GM21381 (cell line): ENCODE results near the gene JUP.
"Not testable (repeated sequence)": the region's sequence is repeated elsewhere in the genome, so short reads cannot be mapped to it uniquely, and the experiment has no call there.

Experiments used
- ATAC-seq: cut with Tn5 transposase; IDR thresholded peaks from one replicate; pipeline ENCODE4 v1.9.1; 2021; ENCODE audit warnings: mild to moderate bottlenecking, moderate library complexity; ENCODE audit not compliant: unreplicated experiment

Gene JUP

DNA sequence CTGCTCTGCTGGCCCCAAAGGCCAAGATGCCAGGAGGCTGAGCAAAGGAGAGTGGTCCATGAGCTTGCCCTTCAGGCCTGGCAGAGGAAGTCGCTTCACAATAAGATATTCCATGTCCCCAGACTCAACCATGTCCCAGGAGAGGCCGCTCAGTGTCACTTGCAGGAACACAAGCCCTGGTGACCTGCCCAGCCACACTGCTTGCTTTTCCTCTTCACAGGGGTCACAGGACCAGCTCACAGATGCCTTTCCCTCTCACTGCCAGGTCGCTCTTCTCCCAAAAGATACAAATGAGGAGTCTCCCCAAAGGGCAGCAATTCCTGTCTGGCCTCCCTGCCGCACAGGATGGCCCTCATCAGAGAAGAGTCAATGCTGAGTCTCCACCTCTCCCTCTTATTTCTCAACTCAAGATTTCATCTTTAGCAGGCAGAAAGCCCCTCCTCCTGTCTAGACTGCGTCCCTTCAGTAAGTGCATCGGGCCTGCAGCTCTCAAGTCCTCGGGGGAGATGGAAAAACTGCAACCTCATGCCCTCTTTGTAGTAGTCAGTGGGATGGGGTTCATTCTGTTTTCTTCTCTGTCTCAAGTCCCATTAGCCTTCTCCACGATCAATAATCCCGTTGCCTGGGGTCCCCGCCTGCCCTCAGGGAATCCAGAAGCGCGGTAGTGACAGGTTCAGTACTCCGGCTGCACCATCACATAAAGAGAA lies 5.0 kb downstream of the JUP start:
- no peak for ATAC-seq

DNA sequence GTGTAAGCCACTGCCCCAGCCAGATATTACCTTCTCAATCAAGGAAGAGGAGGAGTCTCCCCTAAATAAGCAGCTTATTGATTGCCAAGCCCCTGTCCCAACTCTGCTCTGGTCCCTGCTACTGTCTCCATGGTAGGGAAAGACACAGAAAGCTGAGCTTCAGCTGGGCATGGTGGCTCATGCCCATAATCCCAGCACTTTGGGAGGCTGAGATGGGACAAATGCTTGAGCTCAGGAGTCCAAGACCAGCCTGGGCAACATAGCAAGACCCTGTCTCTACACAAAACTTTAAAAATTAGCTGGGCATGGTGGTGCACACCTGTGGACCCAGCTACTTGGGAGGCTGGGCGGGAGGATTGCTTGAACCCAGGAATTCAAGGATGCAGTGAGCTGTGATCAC lies 6.6 kb downstream of the JUP start:
- ATAC-seq = no peak

DNA sequence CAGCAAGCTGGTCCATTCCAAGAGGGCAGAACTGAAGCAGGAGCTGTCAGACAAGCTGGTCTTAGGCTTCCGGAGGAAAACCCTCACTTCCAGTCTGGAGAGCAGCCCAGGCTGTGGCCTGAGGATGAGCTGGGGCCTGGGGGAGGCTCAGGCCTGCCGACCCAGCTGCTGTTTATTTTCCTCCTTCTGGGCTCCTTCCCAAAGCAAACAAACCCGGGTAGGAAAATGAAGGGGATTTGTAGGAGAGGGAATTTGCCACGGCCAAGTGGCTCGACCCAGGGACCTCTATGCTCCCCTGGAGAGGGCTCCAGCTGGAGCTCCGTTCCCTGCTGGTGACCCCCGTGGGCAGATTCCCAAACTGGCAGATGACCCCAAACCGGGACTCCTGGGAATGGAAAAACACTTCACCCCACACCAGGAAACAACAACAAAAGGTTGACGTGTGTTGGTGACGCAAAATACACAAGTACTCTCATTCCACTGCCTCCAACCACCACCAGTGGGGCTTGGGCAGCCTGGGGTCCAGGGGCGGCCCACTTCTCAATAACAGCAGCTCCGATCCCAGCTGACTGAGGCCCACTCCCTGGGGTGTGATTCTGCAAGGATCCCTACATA lies 8.8 kb downstream of the JUP start:
- no peak for ATAC-seq

DNA sequence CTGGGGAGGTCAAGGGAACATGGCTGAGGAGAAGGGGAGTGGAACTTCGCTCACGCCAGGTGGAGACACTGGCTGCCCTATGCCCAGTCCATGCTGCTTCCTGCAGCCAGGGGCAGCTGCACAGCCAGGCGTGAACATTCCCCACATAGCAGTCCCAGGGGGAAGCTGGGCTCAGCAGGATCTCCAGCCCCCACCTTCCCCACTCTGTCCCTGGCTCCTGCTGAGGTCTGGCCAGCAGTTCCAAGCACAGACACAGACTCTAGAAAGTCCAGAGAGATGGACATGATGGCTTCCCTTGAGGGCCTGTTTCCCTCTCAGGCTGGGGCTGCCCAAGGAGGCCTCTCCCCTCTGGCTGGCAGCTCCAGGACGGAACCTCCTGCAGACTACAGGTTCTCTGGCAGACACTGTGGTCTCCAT lies 9.3 kb downstream of the JUP start:
- no peak for ATAC-seq

DNA sequence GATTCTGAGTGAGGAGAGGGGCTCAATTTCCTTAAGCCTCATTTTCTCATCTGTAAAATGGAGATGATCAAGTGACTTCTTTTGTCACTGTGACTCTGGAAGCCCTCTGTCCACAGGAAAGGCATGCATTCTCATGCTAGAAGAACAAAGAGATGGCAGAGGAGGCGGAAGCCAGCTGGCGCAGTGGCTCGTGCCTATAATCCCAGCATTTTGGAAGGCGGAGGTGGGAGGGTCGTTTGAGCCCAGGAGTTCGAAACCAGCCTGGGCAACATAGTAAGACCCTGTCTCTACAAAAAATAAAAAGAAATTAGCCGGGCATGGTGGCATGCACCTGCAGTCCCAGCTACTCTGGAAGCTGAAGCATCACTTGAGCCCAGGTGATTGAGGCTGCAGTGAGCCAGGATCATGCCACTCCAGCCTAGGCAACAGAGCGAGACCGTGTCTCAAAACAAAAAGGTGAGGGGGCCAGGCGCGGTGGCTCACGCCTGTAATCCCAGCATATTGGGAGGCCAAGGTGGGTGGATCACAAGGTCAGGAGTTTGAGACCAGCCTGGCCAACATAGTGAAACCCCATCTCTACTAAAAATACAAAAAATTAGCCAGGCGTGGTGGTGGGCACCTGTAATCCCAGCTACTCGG lies 10.1 kb downstream of the JUP start:
- not testable (repeated sequence) for ATAC-seq

DNA sequence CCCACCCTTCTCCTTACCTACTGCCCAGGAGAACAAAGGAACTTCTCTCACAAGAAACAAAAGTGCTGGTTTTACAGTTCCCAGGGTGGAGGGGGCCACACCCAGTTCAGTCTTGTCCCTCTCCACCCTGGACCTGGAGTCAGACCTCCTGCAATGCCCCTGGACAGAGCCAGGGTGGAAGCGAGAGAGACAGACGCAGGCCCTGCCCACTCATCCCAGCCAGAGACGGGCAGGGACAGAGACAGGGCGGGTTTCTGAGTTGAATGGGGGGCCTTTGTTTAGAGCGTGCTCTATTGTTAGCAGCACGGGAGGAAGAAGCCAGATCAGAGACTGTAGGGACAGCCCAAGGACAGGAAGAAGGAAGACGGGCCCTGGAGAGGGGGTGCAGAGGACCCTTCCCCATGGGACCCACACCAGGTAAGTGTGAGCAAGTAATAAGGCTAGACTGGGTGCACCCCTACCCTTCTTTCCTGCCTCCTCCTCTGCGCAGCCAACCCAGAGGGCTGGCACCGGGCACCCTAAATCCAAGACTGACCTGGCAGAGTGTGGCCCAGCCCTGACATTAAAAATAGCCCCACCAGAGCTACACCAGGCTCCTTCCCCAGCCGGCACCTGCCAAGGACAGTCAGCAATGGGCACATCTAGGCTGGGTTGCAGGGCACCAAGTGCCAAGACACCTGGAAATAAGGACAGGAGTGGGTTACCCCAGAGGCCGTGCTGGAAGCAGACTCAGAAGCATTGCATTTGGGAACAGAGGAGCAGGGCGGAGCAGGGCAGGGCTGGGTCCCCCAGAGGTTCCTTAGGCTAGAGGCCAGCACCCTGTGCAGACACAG lies 10.9 kb downstream of the JUP start:
- ATAC-seq = no peak

DNA sequence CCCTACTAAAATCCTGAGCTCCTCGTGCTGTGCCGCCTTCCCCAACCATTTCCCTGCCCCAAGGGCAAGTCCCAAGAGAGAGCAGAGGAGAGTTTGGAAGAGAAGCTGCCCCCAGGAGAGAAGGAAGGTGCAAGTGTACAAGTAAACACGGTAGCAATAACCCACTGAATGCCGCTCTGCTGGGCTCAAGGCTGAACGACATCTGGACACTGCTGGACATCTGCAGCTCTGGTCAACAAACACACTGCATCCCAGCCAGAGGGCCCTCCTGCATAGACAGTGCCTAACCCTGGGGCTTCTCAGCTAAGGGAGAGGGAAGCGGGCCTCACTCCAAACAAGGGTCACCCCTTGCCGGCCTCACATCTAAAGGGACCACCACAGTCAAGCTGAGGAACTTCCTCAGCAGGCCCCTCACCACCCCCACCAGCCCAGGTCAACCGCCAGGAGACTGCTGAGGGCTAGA lies 12.7 kb downstream of the JUP start:
- no peak for ATAC-seq

DNA sequence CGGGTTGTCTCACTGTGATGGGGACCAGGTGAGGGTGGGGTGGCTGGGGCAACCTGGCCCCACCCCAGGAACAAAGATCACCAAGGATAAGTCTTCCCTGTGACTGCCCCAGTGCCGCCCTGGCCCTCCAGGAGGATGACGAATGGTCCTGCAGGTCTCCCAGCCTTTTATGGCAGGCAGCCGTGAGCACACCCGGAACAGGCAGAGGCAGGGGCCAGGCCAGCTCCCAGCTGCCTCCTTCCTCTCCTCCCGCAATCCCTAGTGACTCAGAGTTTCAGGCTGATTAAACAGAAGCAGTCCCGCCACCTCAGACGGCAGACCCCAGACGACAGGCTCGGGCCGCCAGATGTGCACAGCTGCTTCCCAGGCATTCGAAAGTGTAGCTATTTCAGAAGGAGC lies 13.3 kb downstream of the JUP start:
- ATAC-seq = no peak

DNA sequence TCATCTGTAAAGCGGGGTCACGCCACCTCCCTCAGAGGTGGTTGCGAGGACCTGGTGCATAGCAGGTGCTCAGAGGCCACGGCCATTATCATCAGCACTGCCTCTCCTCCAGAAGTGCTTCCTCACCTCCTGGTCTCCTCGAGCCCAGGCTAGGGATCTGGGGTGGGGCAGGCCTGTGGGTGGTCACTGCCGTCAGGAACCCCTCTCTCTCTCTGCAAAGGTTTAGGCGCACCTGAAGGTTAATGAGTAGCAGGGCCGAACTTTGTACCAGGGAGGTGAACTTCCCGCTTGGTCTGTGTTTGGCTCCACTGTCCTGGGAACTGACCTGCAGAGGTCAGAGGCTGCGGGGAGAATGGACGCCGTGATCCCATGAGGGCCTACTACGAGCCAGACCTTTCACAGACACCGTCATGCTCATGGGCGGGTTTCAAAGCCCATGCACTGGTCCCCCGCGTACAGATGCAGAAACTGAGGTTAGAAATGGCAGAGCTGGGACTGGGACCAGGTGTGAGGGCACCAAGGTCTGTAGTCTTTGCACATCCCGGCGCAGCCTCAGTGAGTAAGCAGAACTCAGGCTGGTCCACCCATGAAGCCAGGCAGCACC lies 13.8 kb downstream of the JUP start:
- no peak for ATAC-seq

DNA sequence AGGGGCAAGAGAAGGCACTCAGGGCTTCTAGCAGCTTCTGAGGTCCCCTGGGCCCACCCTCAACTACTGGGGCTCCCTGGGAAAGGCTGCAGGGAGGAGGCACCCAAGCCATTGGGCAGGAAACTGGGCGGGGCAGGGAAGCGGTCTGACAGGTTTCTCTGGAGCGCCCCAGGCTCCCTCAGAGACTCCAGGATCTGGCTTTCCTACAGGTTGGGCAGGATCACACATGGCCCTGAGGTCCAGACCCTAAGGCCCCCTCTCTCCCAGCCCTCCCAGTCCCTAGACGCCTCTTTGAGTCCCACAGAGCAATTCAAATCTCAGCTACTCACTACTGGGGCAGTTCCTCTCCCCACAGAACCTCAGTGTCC lies 14.3 kb downstream of the JUP start:
- ATAC-seq = no peak

DNA sequence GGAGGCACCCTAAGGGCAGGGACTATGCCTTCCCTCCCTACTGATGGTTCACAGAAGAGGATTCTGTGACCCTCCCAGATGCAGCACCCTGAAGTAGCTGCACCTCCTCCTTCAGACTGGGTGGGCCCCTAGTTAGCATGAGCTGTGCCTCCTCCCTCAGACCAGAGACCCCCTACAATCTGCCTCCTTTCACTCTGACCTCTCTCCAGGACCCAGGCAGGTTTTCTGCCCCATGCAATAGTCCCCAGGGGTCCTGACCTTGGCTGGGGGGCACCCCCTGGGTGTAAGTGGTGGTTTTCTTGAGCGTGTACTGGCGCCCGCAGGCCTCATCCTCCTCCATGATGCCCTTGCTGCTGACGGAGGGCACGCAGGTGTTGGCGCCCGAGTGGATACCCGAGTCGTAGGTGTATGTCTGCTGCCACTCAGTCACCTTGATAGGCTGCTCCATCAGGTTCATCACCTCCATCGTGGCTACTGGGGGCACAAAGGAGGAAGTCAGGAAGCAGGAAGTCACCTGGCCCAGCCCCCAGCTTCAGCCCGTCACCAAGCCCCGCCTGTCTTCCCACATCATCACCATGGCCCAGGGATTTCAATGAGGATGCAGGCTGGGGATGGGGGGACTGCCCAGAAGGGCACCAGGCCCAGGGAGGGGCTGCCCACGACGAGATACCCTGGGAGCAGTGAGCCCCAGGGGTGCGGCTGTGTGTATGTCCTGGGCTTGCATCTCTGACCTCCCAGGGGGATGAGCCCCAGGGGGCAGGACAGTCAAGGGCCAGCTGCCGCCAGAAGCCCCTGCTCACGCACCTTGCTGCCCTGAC lies 14.9 kb downstream of the JUP start:
- ATAC-seq = no peak

DNA sequence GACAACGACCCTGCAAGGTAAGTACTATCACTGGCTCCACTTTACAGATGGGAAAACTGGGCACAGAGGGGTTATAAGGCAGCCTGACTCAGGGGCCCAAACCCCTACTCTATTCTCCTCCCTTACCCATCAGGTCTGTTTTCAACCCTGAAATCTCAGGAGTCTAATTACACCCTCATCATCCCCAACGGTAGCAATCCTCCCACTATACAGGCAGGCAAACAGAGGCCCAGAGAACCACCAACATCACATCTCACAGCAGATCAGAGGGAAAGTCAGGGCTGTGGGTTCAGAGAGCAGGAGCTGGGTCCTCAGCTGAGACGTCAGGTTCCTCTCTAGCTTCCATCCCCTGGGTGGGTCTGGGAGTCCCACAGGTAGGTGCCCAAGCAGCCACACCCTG lies 16.5 kb downstream of the JUP start:
- no peak for ATAC-seq

DNA sequence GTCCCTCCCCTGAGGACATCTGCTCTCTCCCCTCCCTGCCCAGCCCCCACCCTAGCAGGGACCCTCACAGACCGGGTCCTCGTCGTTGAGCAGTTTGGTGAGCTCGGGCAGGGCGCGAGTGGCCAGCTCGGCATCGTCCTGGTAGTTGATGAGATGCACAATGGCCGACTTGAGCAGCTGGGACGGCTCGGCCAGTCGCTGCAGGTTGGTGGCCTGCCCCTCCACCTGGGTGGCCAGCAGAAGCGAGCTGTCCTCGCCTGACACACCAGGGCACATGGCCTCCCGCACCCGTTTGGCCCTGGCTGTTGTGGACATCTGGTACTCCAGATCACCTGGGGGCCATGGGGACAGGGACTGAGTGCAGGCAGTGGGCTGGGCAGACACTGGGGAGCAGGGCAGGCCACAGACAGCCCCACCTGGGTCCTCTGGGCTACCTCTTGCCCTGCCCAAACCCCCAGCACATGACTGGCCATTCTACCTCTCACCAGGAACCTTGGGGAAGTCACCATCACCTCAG lies 17.1 kb downstream of the JUP start:
- ATAC-seq = no peak

DNA sequence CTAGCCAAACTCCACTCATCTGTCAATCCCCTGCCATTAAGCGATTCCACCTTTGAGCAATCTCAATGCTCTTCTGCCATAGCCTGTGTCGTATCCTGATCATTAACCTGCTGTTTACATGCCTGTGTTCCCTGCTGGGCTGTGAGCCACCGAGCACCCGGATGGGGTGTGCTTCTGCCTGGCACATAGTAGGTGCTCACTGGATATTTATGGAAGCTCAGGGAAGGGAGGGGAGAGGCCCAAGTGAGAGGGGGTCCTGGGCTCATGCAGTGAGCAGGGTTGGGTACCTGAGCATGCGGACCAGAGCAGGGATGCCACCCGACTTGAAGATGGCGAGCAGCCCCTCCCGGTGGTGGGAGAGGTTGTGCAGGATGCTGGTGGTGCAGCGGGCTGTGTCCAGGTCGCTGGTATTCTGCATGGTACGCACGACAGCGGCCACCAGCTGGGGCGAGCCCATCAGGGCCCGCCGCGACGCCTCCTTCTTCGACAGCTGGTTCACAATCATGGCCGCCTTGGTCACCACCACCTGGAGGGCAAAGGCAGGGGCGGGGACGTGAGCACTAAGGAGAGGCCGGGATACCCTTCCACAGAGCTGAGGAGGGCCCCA lies 17.7 kb downstream of the JUP start:
- no peak for ATAC-seq

DNA sequence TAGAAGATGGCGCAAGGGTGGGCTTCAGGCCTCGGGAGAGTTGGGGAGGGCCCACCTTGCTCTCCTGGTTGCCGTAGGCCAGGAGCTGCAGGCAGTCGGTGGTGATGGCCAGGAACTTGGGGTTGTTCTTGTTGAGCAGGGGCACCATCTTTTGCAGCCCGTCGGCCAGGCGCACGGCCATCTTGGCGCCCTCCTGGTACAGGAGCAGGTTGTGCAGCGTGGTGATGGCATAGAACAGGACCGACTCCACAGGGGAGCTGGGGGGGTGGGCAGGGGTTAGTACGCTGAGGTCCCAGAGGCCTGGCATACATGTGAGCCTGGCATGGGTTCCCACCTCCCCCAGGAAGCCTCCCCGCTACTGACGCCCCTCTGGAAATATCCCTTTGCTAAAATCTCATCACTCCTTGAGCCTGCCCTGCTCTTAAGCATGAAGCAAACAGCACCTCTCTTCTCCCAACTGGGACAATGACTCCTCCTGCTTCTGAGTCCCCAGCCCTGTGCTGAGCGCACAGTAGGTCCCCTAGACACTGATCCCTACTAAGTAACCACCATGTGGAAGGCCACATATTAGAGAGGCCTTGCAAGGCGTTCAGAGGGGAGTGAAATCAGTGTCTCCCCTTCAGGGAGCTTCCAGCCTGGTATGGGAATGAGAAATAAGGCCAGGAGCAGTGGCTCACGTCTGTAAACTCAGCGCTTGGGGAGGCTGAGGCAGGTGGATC lies 19.0 kb downstream of the JUP start:
- no peak for ATAC-seq

DNA sequence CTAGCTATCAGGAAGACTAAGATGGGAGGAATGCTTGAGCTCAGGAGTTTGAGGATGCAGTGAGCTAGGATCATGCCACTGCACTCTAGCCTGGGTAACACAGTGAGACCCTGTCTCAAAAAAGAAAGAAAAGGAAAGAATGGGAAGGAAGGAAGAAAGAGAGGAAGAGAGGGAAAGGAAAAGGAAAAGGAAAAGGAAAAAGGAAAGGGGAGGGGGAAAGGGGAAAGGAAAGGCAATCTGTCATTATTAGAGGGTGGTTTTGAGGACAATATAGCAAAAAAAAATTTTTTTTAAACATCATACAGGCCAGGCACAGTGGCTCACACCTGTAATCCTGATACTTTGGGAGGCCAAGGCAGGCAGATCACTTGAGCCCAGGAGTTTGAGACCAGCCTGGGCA lies 20.4 kb downstream of the JUP start:
- no peak for ATAC-seq

DNA sequence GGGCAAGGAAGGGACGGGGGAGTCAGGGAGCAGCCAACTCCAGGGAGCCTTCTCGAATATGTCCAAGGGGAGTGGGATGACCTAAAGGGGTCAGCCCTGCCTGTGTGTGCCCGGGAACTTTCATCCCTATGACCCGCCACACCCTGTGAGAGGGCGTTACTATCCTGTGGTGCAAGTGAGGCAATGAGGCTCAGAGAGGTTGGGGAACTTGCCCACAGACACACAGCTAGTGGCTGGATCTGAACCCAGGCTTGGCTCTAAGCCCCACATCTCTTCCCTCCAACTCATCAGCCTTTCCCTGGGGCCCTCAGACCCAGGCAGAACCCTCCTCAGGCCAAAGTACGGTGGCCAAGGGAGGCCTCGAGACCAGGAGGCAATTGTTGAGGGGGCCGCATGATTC lies 23.2 kb downstream of the JUP start:
- no peak for ATAC-seq

DNA sequence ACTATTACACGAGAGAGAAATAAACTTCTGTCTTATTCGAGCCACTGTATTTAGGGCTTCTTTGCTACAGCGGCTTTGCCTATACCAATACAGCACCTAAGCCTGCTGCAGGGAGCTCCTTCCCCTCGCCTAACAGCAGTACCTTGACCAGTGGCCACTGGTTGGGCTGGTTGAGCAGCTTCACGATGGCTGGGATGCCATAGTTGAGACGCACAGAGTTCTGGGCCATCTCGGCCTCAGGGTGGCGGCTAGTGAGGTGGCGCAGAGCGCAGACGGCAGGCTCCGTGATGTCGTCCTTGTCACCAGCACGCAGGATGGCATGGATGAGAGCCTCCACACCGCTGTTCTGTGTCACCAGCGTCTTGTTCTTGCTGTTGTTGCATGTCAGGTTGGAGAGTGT lies 23.7 kb downstream of the JUP start:
- no peak for ATAC-seq

DNA sequence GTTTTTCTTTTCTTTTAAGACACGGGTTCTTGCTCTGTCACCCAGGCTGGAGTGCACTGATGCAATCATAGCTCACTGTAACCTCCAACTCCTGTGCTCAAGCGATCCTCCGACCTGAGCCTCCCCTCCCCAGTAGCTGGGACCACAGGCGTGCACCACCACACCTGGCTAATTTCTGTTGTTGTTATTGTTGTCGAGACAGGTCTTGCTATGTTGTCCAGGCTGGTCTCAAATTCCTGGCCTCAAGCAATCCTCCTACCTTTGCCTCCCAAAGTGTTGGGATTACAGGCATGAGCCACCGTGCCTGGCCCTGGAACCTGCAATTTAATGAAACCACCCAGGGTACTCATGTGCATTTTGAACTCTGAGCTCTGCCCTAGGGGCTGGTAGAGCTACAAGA lies 24.1 kb downstream of the JUP start:
- no peak for ATAC-seq
